ENCODE results near the gene RPGR. TPM values are rescaled to one million over a fixed set of nuclear protein-coding genes. Genes with fewer than 3 reads are reported as not detected.
A peak's percentile ranks its signal among the peaks of the same experiment; 100 is the strongest.

RPGR gene
- total and polyA plus RNA-seq, 12 donors: 3.6 to 22.0 (median 7.5) TPM

GRCh38 chrX:38240541-38240940, 86.8 kb downstream of the RPGR start:
- DNase-seq: no peak
- intact Hi-C loops (cut with DNase I): no loop called here

GRCh38 chrX:38236901-38237615, 90.3 kb downstream of the RPGR start:
- Histone ChIP-seq H3K4me3 (no peak overlapping the region), H3K36me3 (replicated peaks in 1 of 2) (no peaks in the 10 kb centered on the region), H3K4me1 (replicated peaks in 1 of 2) (peaks cover 0 to 14% of the 10 kb centered on the region in 2 donors), H3K27me3 (peaks cover 3% of the 10 kb centered on the region), H3K9me3 (replicated peaks in 1 of 3) (no peaks in the 10 kb centered on the region), H3K27ac (no peak overlapping the region)
- TF ChIP-seq POLR2A (IDR thresholded peaks at IDR 0.05) (no peak), CTCF (IDR thresholded peaks at IDR 0.05) (no peak)
- DNase-seq: no peak
- WGBS, 4 donors: 77 to 95% (median 85%) methylated on average over 6 of the region's 6 CpGs
- intact Hi-C loops (cut with DNase I): no loop called here

More at GRCh38 chrX:38240541-38240940, 86.8 kb downstream of the RPGR start:
- no peaks in the 10 kb centered on the region for H3K36me3 ChIP-seq (replicated peaks in 1 of 2)
- no peak for TF ChIP-seq POLR2A (IDR thresholded peaks at IDR 0.05)
- TF ChIP-seq CTCF (IDR thresholded peaks at IDR 0.05): no peak
- H3K27ac ChIP-seq: no peak overlapping the region
- 70 to 89% (median 79%) methylated on average over 2 of the region's 2 CpGs for WGBS, 4 donors
- H3K4me1 ChIP-seq (replicated peaks in 1 of 2): no peaks in the 10 kb centered on the region
- H3K4me3 ChIP-seq: no peak overlapping the region
- H3K27me3 ChIP-seq: peaks cover 4% of the 10 kb centered on the region
- no peaks in the 10 kb centered on the region for H3K9me3 ChIP-seq (replicated peaks in 1 of 3)

- Histone ChIP-seq H3K9me3 (replicated peaks in 1 of 3) (no peaks in the 10 kb centered on the region), H3K27me3 (peaks cover 3% of the 10 kb centered on the region), H3K27ac (peak overlapping the region in 3 of 5 donors; percentile 42 to 86 (median 53)), H3K4me1 (replicated peaks in 1 of 2) (peaks cover 0 to 14% of the 10 kb centered on the region in 2 donors), H3K4me3 (no peak overlapping the region), H3K36me3 (replicated peaks in 1 of 2) (no peaks in the 10 kb centered on the region)
- WGBS, 4 donors: 21 to 39% (median 27%) methylated on average over 3 of the region's 3 CpGs
- DNase-seq: peak in 6 of 7 donors; percentile 19 to 72 (median 46)
- TF ChIP-seq CTCF (IDR thresholded peaks at IDR 0.05) (no peak), POLR2A (IDR thresholded peaks at IDR 0.05) (no peak)
- intact Hi-C loops (cut with DNase I): no loop called here
Measured at GRCh38 chrX:38233891-38234667, 93.2 kb downstream of the RPGR start.

GRCh38 chrX:38232079-38232686, 95.1 kb downstream of the RPGR start:
- intact Hi-C loops (cut with DNase I): no loop called here
- WGBS, 4 donors: 63 to 74% (median 69%) methylated on average over 3 of the region's 3 CpGs
- DNase-seq: no peak
- H3K27ac ChIP-seq: no peak overlapping the region
- TF ChIP-seq CTCF (IDR thresholded peaks at IDR 0.05): no peak
- TF ChIP-seq POLR2A (IDR thresholded peaks at IDR 0.05): no peak
- H3K4me1 ChIP-seq (replicated peaks in 1 of 2): peaks cover 0 to 14% of the 10 kb centered on the region in 2 donors
- peaks cover 3% of the 10 kb centered on the region for H3K27me3 ChIP-seq
- no peaks in the 10 kb centered on the region for H3K36me3 ChIP-seq (replicated peaks in 1 of 2)
- no peak overlapping the region for H3K4me3 ChIP-seq
- no peaks in the 10 kb centered on the region for H3K9me3 ChIP-seq (replicated peaks in 1 of 3)

Data from adrenal gland (tissue), 12 donors.